ENCODE measurements around the gene NTM. TPM values are rescaled to one million over a fixed set of nuclear protein-coding genes. Genes with fewer than 3 reads are reported as not detected.

NTM gene
- total RNA-seq, 4 donors from 2014 or later, result 0.78 to 1.1 (median 0.88) TPM; not detected in 1

DNA sequence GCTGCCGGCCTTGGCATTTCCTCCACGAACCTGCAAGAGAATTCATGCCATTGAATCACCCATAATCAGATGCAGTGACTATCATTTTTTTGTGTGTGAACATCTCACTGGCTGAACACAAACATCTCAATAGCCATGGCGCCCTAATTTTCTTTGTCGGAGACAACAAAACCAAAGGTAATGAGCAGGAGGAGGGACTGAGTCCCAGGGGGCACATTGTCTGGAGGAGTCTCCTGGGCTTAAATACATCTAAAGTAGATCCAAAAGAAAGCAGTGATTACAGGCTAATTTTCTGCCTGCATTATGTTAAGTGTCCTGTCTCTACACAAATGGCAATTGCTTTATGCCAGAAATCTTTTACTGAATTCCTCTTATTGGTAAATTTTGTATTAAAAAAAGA lies 113.5 kb downstream of the NTM start:
- Histone ChIP-seq H3K4me3 (replicated peaks in 1 of 3) (no peak overlapping the region), H3K9me3 (no peaks in the 10 kb centered on the region), H3K4me1 (no peaks in the 10 kb centered on the region), H3K27me3 (no peaks in the 10 kb centered on the region), H3K27ac (no peak overlapping the region), H3K36me3 (no peaks in the 10 kb centered on the region)
- 72 to 79% methylated on average over 4 of the region's 4 CpGs for WGBS, 2 donors
- no peak for DNase-seq
- TF ChIP-seq CTCF (IDR thresholded peaks at IDR 0.05) (no peak), POLR2A (IDR thresholded peaks at IDR 0.05) (no peak)
- intact Hi-C loops (cut with DNase I), result no loop called here

DNA sequence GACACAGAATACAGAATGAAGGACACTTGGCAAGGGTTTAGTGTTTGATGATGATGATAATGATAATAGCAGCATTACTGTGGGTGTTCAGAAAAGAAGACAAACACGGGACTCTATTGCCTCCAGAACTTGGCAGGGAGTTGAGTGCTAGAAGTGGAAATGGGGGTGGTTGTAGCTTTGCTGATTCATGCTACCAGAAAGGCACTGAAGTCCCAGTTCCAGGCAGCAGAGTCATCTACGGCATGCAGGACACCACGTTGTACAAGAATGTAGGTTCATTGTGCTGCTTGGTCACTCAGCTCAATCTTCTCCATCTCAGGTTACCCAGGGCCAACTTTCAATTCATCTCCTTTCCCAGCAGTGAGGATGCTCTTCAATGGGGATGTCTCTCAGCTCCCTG lies 115.7 kb downstream of the NTM start:
- TF ChIP-seq CTCF (IDR thresholded peaks at IDR 0.05) (no peak), POLR2A (IDR thresholded peaks at IDR 0.05) (no peak)
- Histone ChIP-seq H3K4me1 (no peaks in the 10 kb centered on the region), H3K4me3 (replicated peaks in 1 of 3) (no peak overlapping the region), H3K36me3 (no peaks in the 10 kb centered on the region), H3K27ac (no peak overlapping the region), H3K27me3 (no peaks in the 10 kb centered on the region), H3K9me3 (no peaks in the 10 kb centered on the region)
- intact Hi-C loops (cut with DNase I), result no loop called here
- WGBS, 2 donors, result 70 to 74% methylated on average over 3 of the region's 3 CpGs
- DNase-seq, result no peak

DNA sequence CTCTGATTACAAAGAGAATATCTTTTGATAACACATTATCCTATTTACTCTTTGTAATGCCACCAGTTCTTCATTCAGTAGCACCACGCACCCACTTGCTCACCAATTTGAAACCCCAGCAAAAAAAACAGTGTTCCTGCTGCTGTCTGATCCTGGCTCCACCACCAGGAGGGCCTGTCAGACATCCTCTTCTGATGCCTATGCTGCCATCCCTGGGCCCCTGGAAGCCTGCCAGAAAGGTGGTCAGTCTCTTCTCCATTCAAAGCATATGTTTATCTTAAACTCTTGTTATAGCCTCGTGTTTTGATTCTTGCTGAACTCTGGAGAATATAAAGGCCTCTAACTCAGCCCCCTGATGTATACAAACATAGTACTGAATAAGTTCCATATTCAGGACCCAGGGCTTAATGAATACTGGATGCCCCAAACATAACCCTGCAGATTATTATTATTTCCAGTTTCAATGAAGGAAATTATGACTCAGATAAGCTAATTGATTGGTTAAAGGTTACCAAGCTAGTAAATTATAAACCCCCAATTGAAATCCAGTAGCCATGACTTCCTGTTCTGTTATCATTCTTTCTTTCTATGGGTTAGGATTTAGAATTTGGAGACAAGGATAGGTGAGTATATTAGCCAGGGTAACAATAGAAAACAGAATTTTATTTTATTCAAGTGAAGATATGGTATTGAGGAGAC lies 116.7 kb downstream of the NTM start:
- WGBS, 2 donors, result 58 to 60% methylated on average over 2 of the region's 2 CpGs
- Histone ChIP-seq H3K27ac (no peak overlapping the region), H3K36me3 (no peaks in the 10 kb centered on the region), H3K27me3 (no peaks in the 10 kb centered on the region), H3K4me1 (no peaks in the 10 kb centered on the region), H3K4me3 (replicated peaks in 1 of 3) (no peak overlapping the region), H3K9me3 (no peaks in the 10 kb centered on the region)
- no peak for DNase-seq
- TF ChIP-seq POLR2A (IDR thresholded peaks at IDR 0.05), result no peak
- TF ChIP-seq CTCF (IDR thresholded peaks at IDR 0.05), result no peak
- intact Hi-C loops (cut with DNase I), result no loop called here

- Histone ChIP-seq H3K4me3 (replicated peaks in 1 of 3) (no peak overlapping the region), H3K36me3 (no peaks in the 10 kb centered on the region), H3K27ac (no peak overlapping the region), H3K4me1 (no peaks in the 10 kb centered on the region), H3K9me3 (no peaks in the 10 kb centered on the region), H3K27me3 (no peaks in the 10 kb centered on the region)
- WGBS, 2 donors, result 63 to 80% methylated on average over 4 of the region's 4 CpGs
- DNase-seq, result no peak
- intact Hi-C loops (cut with DNase I), result no loop called here
- TF ChIP-seq POLR2A (IDR thresholded peaks at IDR 0.05), result no peak
- TF ChIP-seq CTCF (IDR thresholded peaks at IDR 0.05), result no peak
These were observed 117.8 kb downstream of the NTM start for GRCh38 chr11:131488238-131488637.

- H3K4me3 ChIP-seq (replicated peaks in 1 of 3), result no peak overlapping the region
- no peaks in the 10 kb centered on the region for H3K36me3 ChIP-seq
- peaks cover 0 to 9% of the 10 kb centered on the region in 2 donors for H3K4me1 ChIP-seq
- 83 to 94% methylated on average over 4 of the region's 4 CpGs for WGBS, 2 donors
- no peaks in the 10 kb centered on the region for H3K9me3 ChIP-seq
- no peak for TF ChIP-seq CTCF (IDR thresholded peaks at IDR 0.05)
- TF ChIP-seq POLR2A (IDR thresholded peaks at IDR 0.05), result no peak
- H3K27me3 ChIP-seq, result no peaks in the 10 kb centered on the region
- H3K27ac ChIP-seq, result no peak overlapping the region
- DNase-seq, result no peak
- intact Hi-C loops (cut with DNase I), result no loop called here
These were observed 121.1 kb downstream of the NTM start for GRCh38 chr11:131491503-131491902.
